Activated CD4-positive, alpha-beta T cell treated with anti-CD3 and anti-CD28 coated beads, Interleukin-2, amount 50 U/mL, for 16 hours (primary cell): Measurements from ENCODE around the gene RABGEF1.
"Not testable (repeated sequence)": the region's sequence is repeated elsewhere in the genome, so short reads cannot be mapped to it uniquely, and the experiment has no call there.

ENCODE experiments used
- DNase-seq: peaks from one replicate; pipeline ENCODE4 v3.0.0-alpha.2; 2020

RABGEF1 gene

GRCh38 chr7:66766041-66766440, 25.5 kb downstream of the RABGEF1 start:
- no peak for DNase-seq

GRCh38 chr7:66767486-66767885, 27.0 kb downstream of the RABGEF1 start:
- DNase-seq, result not testable (repeated sequence)

GRCh38 chr7:66768865-66769832, 28.6 kb downstream of the RABGEF1 start:
- DNase-seq, result no peak

GRCh38 chr7:66769833-66770512, 29.4 kb downstream of the RABGEF1 start:
- no peak for DNase-seq

- DNase-seq, result no peak
Observed at GRCh38 chr7:66771795-66772194, 31.3 kb downstream of the RABGEF1 start.

GRCh38 chr7:66773744-66774143, 33.2 kb downstream of the RABGEF1 start:
- not testable (repeated sequence) for DNase-seq

GRCh38 chr7:66776383-66776782, 35.9 kb downstream of the RABGEF1 start:
- not testable (repeated sequence) for DNase-seq

GRCh38 chr7:66776800-66777442, 36.4 kb downstream of the RABGEF1 start:
- no peak for DNase-seq

GRCh38 chr7:66778201-66778600, 37.7 kb downstream of the RABGEF1 start:
- DNase-seq, result no peak

GRCh38 chr7:66779669-66780409, 39.3 kb downstream of the RABGEF1 start:
- no peak for DNase-seq

- no peak for DNase-seq
Observed at GRCh38 chr7:66781408-66782090, 41.0 kb downstream of the RABGEF1 start.

- DNase-seq, result not testable (repeated sequence)
Observed at GRCh38 chr7:66782875-66783274, 42.3 kb downstream of the RABGEF1 start.

GRCh38 chr7:66783887-66784595, 43.5 kb downstream of the RABGEF1 start:
- not testable (repeated sequence) for DNase-seq

GRCh38 chr7:66790196-66790595, 49.7 kb downstream of the RABGEF1 start:
- DNase-seq, result no peak

GRCh38 chr7:66790725-66791124, 50.2 kb downstream of the RABGEF1 start:
- no peak for DNase-seq

- DNase-seq, result no peak
Observed at GRCh38 chr7:66800591-66800990, 60.1 kb downstream of the RABGEF1 start.

GRCh38 chr7:66804001-66804400, 63.5 kb downstream of the RABGEF1 start:
- DNase-seq, result no peak

- no peak for DNase-seq
Observed at GRCh38 chr7:66807736-66808135, 67.2 kb downstream of the RABGEF1 start.

- no peak for DNase-seq
Observed at GRCh38 chr7:66810716-66811115, 70.2 kb downstream of the RABGEF1 start.

- not testable (repeated sequence) for DNase-seq
Observed at GRCh38 chr7:66815186-66815875, 74.8 kb downstream of the RABGEF1 start.

GRCh38 chr7:66815951-66816350, 75.4 kb downstream of the RABGEF1 start:
- no peak for DNase-seq
